Smooth muscle cell (in vitro differentiated cells): ENCODE measurements around the gene PRKCA. TPM values are rescaled to one million over a fixed set of nuclear protein-coding genes. Genes with fewer than 3 reads are reported as not detected.

Experiments used
- DNase-seq: peaks from one replicate; lab custom pipeline; 2025; ENCODE audit not compliant: unreplicated experiment; lab: John Stamatoyannopoulos, UW
- H2AFZ ChIP-seq: fragments of 200-600 bp; sonication (generic); 2 replicates; pipeline ENCODE4 v1.6.0; 2016; ENCODE audit warnings: antibody characterized with exemption, low read depth, mild to moderate bottlenecking
- H3F3A ChIP-seq: fragments of 200-600 bp; sonication (generic); 2 replicates; pipeline ENCODE4 v1.6.0; 2017; ENCODE audit warnings: antibody characterized with exemption, low read depth
- H3K27ac ChIP-seq: fragments of 200-600 bp; sonication (generic); 2 replicates; pipeline ENCODE4 v1.5.1; 2016; ENCODE audit warnings: low read depth, mild to moderate bottlenecking
- H3K27me3 ChIP-seq: fragments of 200-600 bp; sonication (generic); 2 replicates; pipeline ENCODE4 v1.6.1; 2016; ENCODE audit warnings: low read depth, mild to moderate bottlenecking
- H3K36me3 ChIP-seq: fragments of 200-600 bp; sonication (generic); 2 replicates; pipeline ENCODE4 v1.5.1; 2016; ENCODE audit warnings: low read depth
- H3K4me1 ChIP-seq: fragments of 200-600 bp; sonication (generic); 2 replicates; pipeline ENCODE4 v1.5.1; 2016; ENCODE audit warnings: low read depth
- H3K4me2 ChIP-seq: fragments of 200-600 bp; sonication (generic); 2 replicates; pipeline ENCODE4 v1.6.0; 2016; ENCODE audit warnings: mild to moderate bottlenecking
- H3K4me3 ChIP-seq: fragments of 200-600 bp; sonication (generic); 2 replicates; pipeline ENCODE4 v1.5.1; 2016; ENCODE audit warnings: mild to moderate bottlenecking
- H3K79me2 ChIP-seq: fragments of 200-600 bp; sonication (generic); 2 replicates; pipeline ENCODE4 v1.6.0; 2016; ENCODE audit warnings: low read depth, mild to moderate bottlenecking
- H3K9ac ChIP-seq: fragments of 200-600 bp; sonication (generic); 2 replicates; pipeline ENCODE4 v1.6.0; 2016; ENCODE audit warnings: low read depth
- H3K9me3 ChIP-seq: fragments of 200-600 bp; sonication (generic); replicated peaks from 2 replicates; pipeline ENCODE4 v1.5.1; 2016; ENCODE audit warnings: low read depth
- H4K20me1 ChIP-seq: fragments of 200-600 bp; sonication (generic); 2 replicates; pipeline ENCODE4 v1.6.0; 2016; ENCODE audit warnings: low read depth
- CTCF ChIP-seq: fragments of 200-600 bp; sonication (generic); IDR thresholded peaks from 2 replicates; pipeline ENCODE4 v1.5.1; 2017; ENCODE audit warnings: borderline replicate concordance, mild to moderate bottlenecking, antibody characterized with exemption; ENCODE audit not compliant: insufficient read depth, poor library complexity, severe bottlenecking
- WGBS: methylation state at CpG from one replicate; pipeline ENCODE4 v1.1.7; 2016; ENCODE audit warnings: low lambda C conversion rate; 5-methylcytosine and 5-hydroxymethylcytosine counted together
- polyA plus RNA-seq: library from polyadenylated mRNA; unstranded; fragments of >200 nt; fragmentation: Nextera tagmentation; extraction: Ambion mirVana; gene quantifications from 2 replicates; pipeline ENCODE4 v1.2.1, GENCODE V29; 2016
- total RNA-seq: library from RNA; depleted of rRNA; stranded (reverse); fragments of >200 nt; gene quantifications from 2 replicates; pipeline ENCODE4 v1.2.3, GENCODE V29; 2014

The PRKCA gene
- total and polyA plus RNA-seq, 2 experiments from 2014 or later, result 0.78 to 7.1 TPM

- 98% methylated on average over 2 of the region's 2 CpGs for WGBS
- no peak overlapping the region for H3K27ac ChIP-seq
- H3K4me2 ChIP-seq, result no peak overlapping the region
These were observed 290.7 kb downstream of the PRKCA start for GRCh38 chr17:66593116-66593515.

GRCh38 chr17:66595893-66596292, 293.5 kb downstream of the PRKCA start:
- no peaks in the 10 kb centered on the region for H3F3A ChIP-seq
- no peaks in the 10 kb centered on the region for H3K4me1 ChIP-seq
- no peaks in the 10 kb centered on the region for H3K36me3 ChIP-seq
- H2AFZ ChIP-seq, result no peak overlapping the region
- no peak overlapping the region for H3K4me3 ChIP-seq
- H3K9me3 ChIP-seq, result no peaks in the 10 kb centered on the region
- no peaks in the 10 kb centered on the region for H4K20me1 ChIP-seq
- TF ChIP-seq CTCF, result no peak
- 95% methylated on average over 12 of the region's 12 CpGs for WGBS
- H3K4me2 ChIP-seq, result no peak overlapping the region
- no peaks in the 10 kb centered on the region for H3K27me3 ChIP-seq
- no peak for DNase-seq
- no peaks in the 10 kb centered on the region for H3K79me2 ChIP-seq
- no peak overlapping the region for H3K9ac ChIP-seq
- no peak overlapping the region for H3K27ac ChIP-seq

More at GRCh38 chr17:66593116-66593515, 290.7 kb downstream of the PRKCA start:
- no peak for TF ChIP-seq CTCF
- no peak overlapping the region for H3K9ac ChIP-seq
- no peaks in the 10 kb centered on the region for H3K79me2 ChIP-seq
- no peaks in the 10 kb centered on the region for H3K27me3 ChIP-seq
- no peak for DNase-seq
- H3K9me3 ChIP-seq, result no peaks in the 10 kb centered on the region
- no peaks in the 10 kb centered on the region for H3K36me3 ChIP-seq
- H3K4me1 ChIP-seq, result no peaks in the 10 kb centered on the region
- no peaks in the 10 kb centered on the region for H4K20me1 ChIP-seq
- H3F3A ChIP-seq, result no peaks in the 10 kb centered on the region
- no peak overlapping the region for H2AFZ ChIP-seq
- H3K4me3 ChIP-seq, result no peak overlapping the region

- no peak for TF ChIP-seq CTCF
- no peaks in the 10 kb centered on the region for H3F3A ChIP-seq
- H3K36me3 ChIP-seq, result no peaks in the 10 kb centered on the region
- no peaks in the 10 kb centered on the region for H3K79me2 ChIP-seq
- H3K4me2 ChIP-seq, result peak overlapping the region; percentile 40
- DNase-seq, result no peak
- no peak overlapping the region for H3K4me3 ChIP-seq
- no peak overlapping the region for H2AFZ ChIP-seq
- no peak overlapping the region for H3K27ac ChIP-seq
- no peaks in the 10 kb centered on the region for H3K4me1 ChIP-seq
- H4K20me1 ChIP-seq, result no peaks in the 10 kb centered on the region
- no peaks in the 10 kb centered on the region for H3K9me3 ChIP-seq
- 75% methylated on average over 14 of the region's 14 CpGs for WGBS
- H3K9ac ChIP-seq, result no peak overlapping the region
- H3K27me3 ChIP-seq, result no peaks in the 10 kb centered on the region
These were observed 300.4 kb downstream of the PRKCA start for GRCh38 chr17:66602659-66603384.

- Histone ChIP-seq H3K9me3 (no peaks in the 10 kb centered on the region), H3K9ac (no peak overlapping the region), H3F3A (no peaks in the 10 kb centered on the region), H3K79me2 (no peaks in the 10 kb centered on the region), H4K20me1 (no peaks in the 10 kb centered on the region), H3K27ac (no peak overlapping the region), H3K4me2 (no peak overlapping the region), H3K27me3 (no peaks in the 10 kb centered on the region), H3K4me3 (no peak overlapping the region), H3K36me3 (no peaks in the 10 kb centered on the region), H3K4me1 (no peaks in the 10 kb centered on the region), H2AFZ (no peak overlapping the region)
- no peak for TF ChIP-seq CTCF
- DNase-seq, result no peak
These were observed 302.0 kb downstream of the PRKCA start for GRCh38 chr17:66604376-66604775.
